ENCODE data around the gene EPHX1.

GRCh38 chr1:225819346-225820192 lies 9.6 kb downstream of the EPHX1 start:
- TF ChIP-seq CTCF (IDR thresholded peaks at IDR 0.05) (no peak), EZH2 (IDR thresholded peaks at IDR 0.05; ENCODE audit: borderline replicate concordance, insufficient read depth, low read depth, low read length, poor library complexity, severe bottlenecking) (no peak)
